Right lobe of liver (tissue), 6 donors: ENCODE data around the gene RNASE8. TPM values are rescaled to one million over a fixed set of nuclear protein-coding genes. Genes with fewer than 3 reads are reported as not detected.

Experiments
- ATAC-seq, 4 donors: fragments of 200-7000 bp; cut with Tn5 transposase; one replicate each; pipeline ENCODE4 v1.9.1; 2020; ENCODE audit warnings: mild to moderate bottlenecking in 4 of 4, moderate library complexity in 4 of 4
- DNase-seq, 3 donors: peaks; one replicate each; pipeline ENCODE4 v3.0.0-alpha.2; 2020
- H3K27ac ChIP-seq, 3 donors: fragments of 200-600 bp; one replicate each; pipeline ENCODE4 v1.8.0; 2022
- H3K27me3 ChIP-seq, 2 donors: fragments of 200-600 bp; one replicate each; pipeline ENCODE4 v1.8.0; 2022
- H3K36me3 ChIP-seq, 4 donors: fragments of 200-600 bp; sonication (generic) in 1 of 4; one replicate each; pipeline versions ENCODE4 v1.5.1 to v1.8.0; 2017 to 2022; ENCODE audit warnings: control low read depth in 1 of 4
- H3K4me1 ChIP-seq, 4 donors: fragments of 200-600 bp; sonication (generic) in 1 of 4; one replicate each; pipeline versions ENCODE4 v1.5.1 to v1.8.0; 2017 to 2022; ENCODE audit warnings: control low read depth in 1 of 4
- H3K4me3 ChIP-seq, 3 donors: fragments of 200-600 bp; one replicate each; pipeline ENCODE4 v1.8.0; 2022
- H3K9me3 ChIP-seq, 4 donors: fragments of 200-600 bp; sonication (generic) in 1 of 4; one replicate each; pipeline versions ENCODE4 v1.5.1 to v1.8.0; 2017 to 2022; ENCODE audit warnings: control low read depth in 1 of 4
- POLR2A ChIP-seq: fragments of 450-650 bp; IDR thresholded peaks from one replicate; pipeline ENCODE4 v1.6.1; 2017; ENCODE audit warnings: antibody characterized with exemption, mild to moderate bottlenecking
- WGBS: methylation state at CpG from one replicate; pipeline ENCODE4 v1.1.6; 2018; ENCODE audit warnings: low coverage, low lambda C conversion rate; ENCODE audit not compliant: insufficient coverage; ENCODE audit errors: missing lambda C conversion rate; 5-methylcytosine and 5-hydroxymethylcytosine counted together
- intact Hi-C, 2 donors: fragments of 100-400 bp; cut with DNase I; formaldehyde crosslinking; loops; one replicate each; pipeline versions ENCODE4 v1.11.2 to v1.14.1; 2022
- total RNA-seq, 6 experiments: library from RNA; depleted of rRNA in 2 of 6; stranded (reverse); fragments of >200 nt in 2 of 6; fragmentation: NEBNext Ultra II Directional in 3 of 6; extraction: Animal tissue kit (Norgen Biotek cat#: 25700) in 3 of 6; gene quantifications; one replicate each; pipeline versions ENCODE4 v1.1.0 to v1.2.4, GENCODE V29; 2016 to 2023
- TF ChIP-seq, protein P1 (sequence below), 4 donors: fragments of 200-600 bp in 3 of 4; fragments of 450-650 bp in 1 of 4; IDR thresholded peaks; one replicate each; pipeline versions ENCODE4 v1.5.1 to v1.8.0; 2016 to 2022; ENCODE audit warnings: antibody characterized with exemption in 4 of 4, mild to moderate bottlenecking in 2 of 4
- donor health status: DM: no; HTN: yes; CAD: no.
- donor health status: DM: no; HTN: no; CAD: no.
- donor health status: DM: no; HTN: no; CAD: no.
- donor health status: DM: no; HTN: yes; CAD: no.
- donor health status: DM: no; HTN: yes; CAD: no.

The RNASE8 gene
- total RNA-seq, 6 experiments from 2014 or later, result not detected

DNA sequence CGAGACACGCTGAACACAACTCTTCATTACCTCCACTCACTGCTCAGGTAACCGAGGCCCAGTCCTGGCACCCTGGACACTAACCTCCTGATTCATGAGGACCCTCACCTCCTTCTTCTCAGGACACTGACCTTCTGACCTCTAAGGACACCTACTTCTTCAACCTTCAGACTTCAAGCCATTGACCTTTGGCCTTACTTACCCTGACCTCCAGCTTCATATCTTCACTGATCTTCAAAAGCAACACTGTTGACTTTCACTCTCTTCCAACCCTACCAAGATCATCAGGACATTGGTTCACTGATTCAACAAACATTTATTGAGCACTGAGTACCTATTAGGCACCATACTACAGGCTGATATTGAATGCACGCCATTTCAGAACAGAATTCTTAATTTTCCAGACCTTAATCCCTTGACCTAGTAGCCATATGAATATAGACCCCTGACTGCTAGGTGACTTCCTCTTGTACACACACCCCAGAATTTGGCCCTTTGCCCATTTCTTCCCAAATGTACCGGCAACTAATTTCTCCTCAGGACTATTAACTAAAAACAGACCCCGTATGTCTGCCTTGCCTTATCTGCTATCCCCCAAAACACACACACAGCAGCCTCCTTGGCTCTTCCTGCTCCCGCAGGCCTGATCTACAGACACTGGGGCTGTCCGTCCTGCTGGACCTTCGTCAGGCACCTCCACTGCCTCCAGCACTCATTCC is 18.3 kb downstream of the RNASE8 start:
- ATAC-seq (no peak), DNase-seq (no peak)
- 81% methylated on average over 7 of the region's 9 CpGs for WGBS
- intact Hi-C loops, result no loop called here
- Histone ChIP-seq H3K4me3 (no peak overlapping the region), H3K9me3 (no peaks in the 10 kb centered on the region), H3K27me3 (no peaks in the 10 kb centered on the region), H3K4me1 (peaks cover 0 to 8% (median 0%) of the 10 kb centered on the region in 4 donors), H3K36me3 (peaks cover 0 to 48% (median 14%) of the 10 kb centered on the region in 4 donors), H3K27ac (no peak overlapping the region)
- no peak for TF ChIP-seq POLR2A
- TF ChIP-seq, protein P1, sequence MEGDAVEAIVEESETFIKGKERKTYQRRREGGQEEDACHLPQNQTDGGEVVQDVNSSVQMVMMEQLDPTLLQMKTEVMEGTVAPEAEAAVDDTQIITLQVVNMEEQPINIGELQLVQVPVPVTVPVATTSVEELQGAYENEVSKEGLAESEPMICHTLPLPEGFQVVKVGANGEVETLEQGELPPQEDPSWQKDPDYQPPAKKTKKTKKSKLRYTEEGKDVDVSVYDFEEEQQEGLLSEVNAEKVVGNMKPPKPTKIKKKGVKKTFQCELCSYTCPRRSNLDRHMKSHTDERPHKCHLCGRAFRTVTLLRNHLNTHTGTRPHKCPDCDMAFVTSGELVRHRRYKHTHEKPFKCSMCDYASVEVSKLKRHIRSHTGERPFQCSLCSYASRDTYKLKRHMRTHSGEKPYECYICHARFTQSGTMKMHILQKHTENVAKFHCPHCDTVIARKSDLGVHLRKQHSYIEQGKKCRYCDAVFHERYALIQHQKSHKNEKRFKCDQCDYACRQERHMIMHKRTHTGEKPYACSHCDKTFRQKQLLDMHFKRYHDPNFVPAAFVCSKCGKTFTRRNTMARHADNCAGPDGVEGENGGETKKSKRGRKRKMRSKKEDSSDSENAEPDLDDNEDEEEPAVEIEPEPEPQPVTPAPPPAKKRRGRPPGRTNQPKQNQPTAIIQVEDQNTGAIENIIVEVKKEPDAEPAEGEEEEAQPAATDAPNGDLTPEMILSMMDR (IDR thresholded peaks at IDR 0.05), result no peak

DNA sequence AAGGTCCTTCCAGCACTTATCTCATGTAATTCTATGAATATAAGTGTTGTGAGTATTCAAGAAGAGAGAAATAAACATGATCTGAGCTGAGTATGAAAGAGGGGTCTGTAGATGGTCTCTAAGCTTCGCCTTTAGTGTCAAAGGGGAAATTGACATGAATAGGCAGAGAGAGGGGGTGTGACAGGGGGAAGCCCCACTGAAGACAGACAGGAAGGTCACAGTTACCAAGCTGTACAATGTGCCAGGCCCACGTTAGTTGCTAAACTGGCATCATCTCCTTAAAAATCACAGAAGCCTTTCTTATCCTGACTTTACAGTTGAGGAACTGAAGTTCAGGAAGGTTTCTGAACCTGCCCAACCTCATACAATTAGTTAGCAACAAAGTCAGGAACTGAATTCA is 20.1 kb downstream of the RNASE8 start:
- DNase-seq (no peak), ATAC-seq (no peak)
- 80% methylated on average over 1 of the region's 2 CpGs for WGBS
- H3K36me3 ChIP-seq, result peaks cover 0 to 59% (median 26%) of the 10 kb centered on the region in 4 donors
- no peak overlapping the region for H3K27ac ChIP-seq
- no peaks in the 10 kb centered on the region for H3K9me3 ChIP-seq
- intact Hi-C loops, result no loop called here
- no peaks in the 10 kb centered on the region for H3K4me1 ChIP-seq
- no peak for TF ChIP-seq POLR2A
- TF ChIP-seq, protein P1 (IDR thresholded peaks at IDR 0.05), result no peak
- no peaks in the 10 kb centered on the region for H3K27me3 ChIP-seq
- no peak overlapping the region for H3K4me3 ChIP-seq

DNA sequence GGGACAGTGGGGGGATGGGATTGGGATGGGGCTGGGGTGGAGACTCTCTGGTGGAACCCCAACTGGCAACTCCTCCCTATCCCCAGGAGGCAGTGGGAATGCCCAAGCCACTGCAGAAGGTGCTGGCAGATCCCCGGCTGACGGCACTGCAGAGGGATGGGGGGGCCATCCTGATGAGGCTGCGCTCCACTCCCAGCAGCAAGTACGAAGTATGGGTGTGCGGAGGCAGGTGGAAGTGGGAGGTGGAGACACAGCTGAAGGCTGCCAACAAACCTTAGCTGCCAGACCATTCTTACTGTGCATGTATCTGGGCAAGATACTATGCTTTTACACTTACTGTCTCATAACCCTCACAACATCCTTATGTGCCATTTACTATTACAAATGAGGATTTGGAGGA is 20.7 kb downstream of the RNASE8 start:
- TF ChIP-seq POLR2A, result no peak
- TF ChIP-seq, protein P1 (IDR thresholded peaks at IDR 0.05), result no peak
- H3K27ac ChIP-seq, result no peak overlapping the region
- intact Hi-C loops, result no loop called here
- peaks cover 0 to 1% (median 0%) of the 10 kb centered on the region in 4 donors for H3K4me1 ChIP-seq
- H3K27me3 ChIP-seq, result no peaks in the 10 kb centered on the region
- peaks cover 0 to 62% (median 27%) of the 10 kb centered on the region in 4 donors for H3K36me3 ChIP-seq
- no peaks in the 10 kb centered on the region for H3K9me3 ChIP-seq
- ATAC-seq, result no peak
- no peak for DNase-seq
- WGBS, result 100% methylated on average over 2 of the region's 5 CpGs
- H3K4me3 ChIP-seq, result no peak overlapping the region

DNA sequence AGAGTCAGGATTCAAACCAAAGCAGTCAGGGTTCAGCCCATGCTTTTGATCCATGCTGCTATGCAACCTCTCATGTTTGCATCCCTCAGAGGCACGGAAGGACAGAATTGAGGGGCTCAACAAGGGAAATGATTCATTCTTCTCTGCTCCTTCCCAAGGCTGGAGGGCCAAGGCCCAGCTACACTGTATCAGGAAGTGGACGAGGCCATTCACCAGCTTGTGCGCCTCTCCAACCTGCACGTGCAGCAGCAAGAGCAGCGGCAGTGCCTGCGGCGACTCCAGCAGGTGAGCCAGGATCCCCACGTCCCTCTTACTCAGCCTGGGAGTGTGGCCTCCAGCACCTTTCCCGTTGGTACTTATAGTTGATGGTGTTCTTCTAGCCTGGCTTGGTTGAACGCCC is 21.1 kb downstream of the RNASE8 start:
- ATAC-seq, result no peak

More for the DNA sequence above, 21.1 kb downstream of the RNASE8 start:
- H3K36me3 ChIP-seq, result peaks cover 0 to 62% (median 27%) of the 10 kb centered on the region in 4 donors
- H3K4me3 ChIP-seq, result no peak overlapping the region
- H3K27me3 ChIP-seq, result no peaks in the 10 kb centered on the region
- TF ChIP-seq, protein P1 (IDR thresholded peaks at IDR 0.05), result no peak
- no peak for TF ChIP-seq POLR2A
- intact Hi-C loops, result no loop called here
- H3K27ac ChIP-seq, result no peak overlapping the region
- 62% methylated on average over 5 of the region's 10 CpGs for WGBS
- peaks cover 0 to 6% (median 2%) of the 10 kb centered on the region in 4 donors for H3K4me1 ChIP-seq
- no peak for DNase-seq
- H3K9me3 ChIP-seq, result no peaks in the 10 kb centered on the region
